COR-L47 (cell line): ENCODE results near the gene SOX14.

Source experiments
- DNase-seq: peaks from one replicate; lab custom pipeline; 2025; lab: John Stamatoyannopoulos, UW

Gene SOX14

GRCh38 chr3:137764001-137764433 lies at the start of gene SOX14:
TSS of gene SOX14 (plus strand) at chr3:137764315. CDS start at chr3:137764785, 470 bp downstream.
- DNase-seq: no peak

GRCh38 chr3:137714551-137714950 lies 49.6 kb upstream of the SOX14 start:
- no peak for DNase-seq

- no peak for DNase-seq
Measured at GRCh38 chr3:137724240-137724639, 39.9 kb upstream of the SOX14 start.

GRCh38 chr3:137737208-137737607 lies 26.9 kb upstream of the SOX14 start:
- no peak for DNase-seq

GRCh38 chr3:137738710-137739109 lies 25.4 kb upstream of the SOX14 start:
- DNase-seq: no peak

- no peak for DNase-seq
Measured at GRCh38 chr3:137743608-137744007, 20.5 kb upstream of the SOX14 start.

- no peak for DNase-seq
Measured at GRCh38 chr3:137746808-137747207, 17.3 kb upstream of the SOX14 start.

- DNase-seq: no peak
Measured at GRCh38 chr3:137759505-137759904, 4.6 kb upstream of the SOX14 start.

- DNase-seq: no peak
Measured at GRCh38 chr3:137760341-137761098, 3.6 kb upstream of the SOX14 start.

GRCh38 chr3:137761099-137761562 lies 3.0 kb upstream of the SOX14 start:
- no peak for DNase-seq

GRCh38 chr3:137761563-137762503 lies 2.3 kb upstream of the SOX14 start:
- DNase-seq: no peak

- no peak for DNase-seq
Measured at GRCh38 chr3:137762674-137763593, 1.2 kb upstream of the SOX14 start.

GRCh38 chr3:137763594-137763938 lies 549 bp upstream of the SOX14 start:
- DNase-seq: no peak

GRCh38 chr3:137764563-137765309 lies 621 bp downstream of the SOX14 start:
- DNase-seq: no peak

GRCh38 chr3:137765310-137766033 lies 1.4 kb downstream of the SOX14 start:
- DNase-seq: no peak

- DNase-seq: no peak
Measured at GRCh38 chr3:137766041-137766875, 2.1 kb downstream of the SOX14 start.

- DNase-seq: no peak
Measured at GRCh38 chr3:137766876-137767537, 2.9 kb downstream of the SOX14 start.

GRCh38 chr3:137767538-137768360 lies 3.6 kb downstream of the SOX14 start:
- DNase-seq: no peak
